Embryonic facial prominence (tissue), 1 donor: ENCODE measurements around the gene ENGASE.

ENCODE experiments used
- DNase-seq: peaks from one replicate; pipeline ENCODE4 v3.0.0-alpha.2; 2016; ENCODE audit errors: extremely low spot score

Gene ENGASE

DNA sequence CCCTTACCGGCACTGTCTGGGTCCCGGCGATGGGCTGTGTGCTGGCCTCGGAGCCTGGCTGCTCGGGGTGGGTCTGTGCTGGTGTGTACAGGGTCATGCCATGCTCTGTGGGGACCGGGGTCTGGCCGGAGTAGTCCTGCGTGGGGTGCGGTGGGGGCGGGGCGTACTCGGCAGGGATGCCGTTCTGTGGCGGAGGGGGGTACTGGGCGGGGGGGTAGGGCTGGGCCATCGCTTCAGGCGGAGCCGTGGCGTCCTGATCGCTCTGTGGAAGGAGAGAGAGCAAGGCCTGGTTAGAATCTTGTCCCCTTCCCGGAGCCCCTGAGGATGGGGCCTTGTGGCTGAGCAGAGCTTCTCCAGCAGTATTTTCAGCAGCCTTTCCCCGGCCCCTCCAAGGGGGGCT lies 40.9 kb downstream of the ENGASE start:
- no peak for DNase-seq

DNA sequence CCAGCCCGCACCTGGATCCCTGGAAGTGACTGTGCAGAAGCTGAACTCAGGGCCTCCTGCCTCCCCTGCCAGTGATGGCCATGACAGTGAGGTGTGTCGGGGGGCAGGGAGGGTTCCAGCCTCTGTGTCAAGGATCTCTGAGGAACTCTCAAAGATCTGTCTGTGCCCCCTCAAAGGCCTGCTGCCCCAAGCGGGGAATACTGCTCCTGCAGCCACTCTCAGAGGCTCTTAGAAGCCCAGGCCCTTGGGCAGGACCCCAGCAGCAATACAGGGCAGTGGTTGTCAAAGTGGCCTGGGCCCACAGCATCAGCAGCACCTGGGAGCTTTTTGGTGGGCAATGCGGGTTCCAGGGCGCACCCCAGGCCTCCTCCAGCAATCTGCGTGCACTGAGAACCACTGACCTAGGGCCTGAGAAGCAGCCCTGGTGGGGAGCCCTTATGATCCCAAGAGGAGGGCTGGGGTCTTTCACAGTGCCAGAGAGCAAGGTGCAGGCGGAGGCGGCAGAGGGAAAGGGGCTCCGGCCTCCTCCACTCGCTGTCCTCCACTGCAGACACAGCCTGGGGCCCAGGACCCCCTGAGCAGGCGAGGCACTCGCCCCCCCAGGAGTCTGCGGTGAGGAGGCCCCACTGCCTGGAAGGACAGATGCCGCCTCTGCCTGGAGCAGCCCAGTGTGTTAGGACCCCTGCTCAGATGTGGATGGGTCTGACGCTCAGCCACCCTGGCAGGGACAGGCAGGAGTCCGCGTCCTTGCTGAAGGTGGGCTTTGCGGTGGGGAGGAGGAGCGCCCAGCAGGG lies 42.1 kb downstream of the ENGASE start:
- no peak for DNase-seq

DNA sequence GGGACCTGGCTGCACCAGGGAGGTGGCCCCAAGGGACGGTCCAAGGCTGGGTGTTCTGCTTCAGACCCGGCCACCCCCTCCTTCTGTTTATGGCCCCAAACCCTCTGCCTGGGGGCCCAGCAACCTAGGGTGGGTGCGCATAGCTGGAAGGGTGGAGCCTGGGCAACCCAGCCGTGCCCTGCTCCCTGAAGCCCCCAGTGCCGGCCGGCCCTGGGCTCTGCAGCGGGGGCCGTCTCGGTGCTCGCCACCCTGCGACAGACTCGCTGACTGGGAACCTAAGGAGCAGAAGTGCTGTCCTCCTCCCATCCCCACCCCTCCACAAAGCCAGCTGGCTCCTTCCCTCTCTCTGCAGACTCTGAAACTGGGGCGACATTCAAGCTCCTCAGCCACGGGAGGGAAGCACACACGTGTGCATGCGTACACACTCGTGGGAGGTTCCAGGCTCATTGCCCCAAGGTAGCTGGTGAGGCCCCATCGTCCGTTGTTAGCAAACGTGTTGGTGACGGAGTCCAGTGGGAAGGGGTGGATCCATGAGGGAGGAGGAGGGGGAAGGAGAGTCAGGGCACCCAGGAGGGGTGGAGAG lies 43.4 kb downstream of the ENGASE start:
- no peak for DNase-seq

DNA sequence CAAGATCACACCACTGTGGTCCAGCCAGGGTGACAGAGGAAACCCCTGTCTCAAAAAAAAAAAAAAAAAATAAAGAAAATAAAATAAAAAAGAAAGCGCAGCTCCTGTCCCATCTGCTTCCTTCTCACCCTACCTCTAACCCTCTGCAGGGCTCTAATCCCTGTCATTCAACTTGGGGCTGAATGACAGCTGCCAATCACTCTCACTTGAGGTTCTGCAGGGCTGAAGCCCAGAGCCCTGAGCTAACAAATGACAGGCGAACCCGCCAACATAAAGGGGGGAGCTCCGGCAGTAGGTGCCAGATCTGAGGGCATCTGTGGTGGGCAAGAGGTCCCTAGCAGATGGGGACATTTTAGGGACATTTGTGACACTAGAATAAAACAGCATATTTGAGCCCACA lies 44.3 kb downstream of the ENGASE start:
- no peak for DNase-seq

DNA sequence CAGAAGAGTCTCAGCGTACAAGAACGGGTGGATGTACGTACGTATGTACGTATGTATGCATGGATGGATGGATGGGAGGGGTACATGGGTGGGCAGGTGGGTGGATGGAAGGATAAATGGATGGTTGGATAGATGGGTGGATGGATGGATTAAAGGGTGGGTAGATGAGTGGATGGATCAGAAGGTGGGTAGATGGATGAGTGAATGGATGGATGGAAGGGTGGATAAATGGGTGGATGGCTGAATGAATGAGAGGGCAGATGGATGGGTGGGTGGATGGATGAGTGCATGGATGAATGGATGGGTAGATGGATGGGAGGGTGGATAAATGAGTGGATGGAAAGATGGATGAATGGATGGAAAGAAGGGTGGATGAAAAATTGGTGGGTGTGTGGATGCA lies 45.6 kb downstream of the ENGASE start:
- DNase-seq = no peak

DNA sequence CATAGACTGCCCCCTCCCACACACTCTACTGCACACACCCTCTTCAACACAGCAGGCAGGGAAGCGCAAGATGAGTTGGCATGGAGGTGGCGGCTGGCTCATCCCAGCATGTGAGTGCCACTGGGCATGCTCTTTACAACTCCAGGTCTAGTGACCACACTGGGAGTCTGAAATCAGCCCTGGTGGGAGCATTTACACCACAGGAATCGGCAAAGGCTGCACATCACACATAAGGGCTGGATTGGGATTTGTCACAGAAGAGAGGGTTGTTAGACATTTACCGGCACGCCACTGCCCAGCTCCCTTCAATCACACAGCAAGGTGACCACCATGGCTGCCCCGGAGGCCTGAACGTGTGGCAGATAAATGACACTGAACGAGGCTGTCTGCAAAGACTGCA lies 49.4 kb downstream of the ENGASE start:
- no peak for DNase-seq

DNA sequence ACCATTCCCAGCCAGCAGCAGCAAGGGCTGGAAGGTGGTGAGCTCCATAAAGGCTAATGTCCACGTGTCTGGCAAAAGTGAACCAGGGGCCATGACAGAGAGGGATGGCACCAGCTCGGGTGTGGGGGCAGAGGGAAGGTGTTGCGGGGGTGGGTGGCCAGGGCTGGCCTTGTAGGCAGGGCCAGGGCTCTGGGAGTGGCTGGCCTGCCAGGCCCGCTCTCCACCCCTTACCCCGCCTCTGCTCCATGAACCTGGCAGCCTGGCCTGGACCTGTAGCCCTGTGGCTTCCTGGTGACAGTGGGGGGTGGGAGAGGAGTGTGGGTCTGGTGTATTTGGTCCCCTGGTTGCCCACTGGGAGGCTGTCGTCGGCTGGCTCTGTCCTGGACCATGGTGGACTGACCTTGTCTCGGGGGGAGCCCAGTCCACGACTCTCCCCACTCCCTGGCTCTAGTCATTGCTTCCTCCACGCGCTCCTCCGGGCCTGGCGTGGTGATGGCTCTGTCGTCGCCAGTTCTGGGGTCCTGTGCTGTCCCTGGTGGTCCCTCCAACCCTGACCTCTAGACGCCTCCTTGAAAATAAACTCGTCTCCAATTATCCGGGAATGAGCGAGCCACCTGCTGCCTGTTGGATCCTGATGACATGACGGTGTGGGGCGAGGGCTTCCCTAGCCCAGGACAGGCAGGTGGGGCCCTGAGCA lies 50.0 kb downstream of the ENGASE start:
- DNase-seq = no peak

DNA sequence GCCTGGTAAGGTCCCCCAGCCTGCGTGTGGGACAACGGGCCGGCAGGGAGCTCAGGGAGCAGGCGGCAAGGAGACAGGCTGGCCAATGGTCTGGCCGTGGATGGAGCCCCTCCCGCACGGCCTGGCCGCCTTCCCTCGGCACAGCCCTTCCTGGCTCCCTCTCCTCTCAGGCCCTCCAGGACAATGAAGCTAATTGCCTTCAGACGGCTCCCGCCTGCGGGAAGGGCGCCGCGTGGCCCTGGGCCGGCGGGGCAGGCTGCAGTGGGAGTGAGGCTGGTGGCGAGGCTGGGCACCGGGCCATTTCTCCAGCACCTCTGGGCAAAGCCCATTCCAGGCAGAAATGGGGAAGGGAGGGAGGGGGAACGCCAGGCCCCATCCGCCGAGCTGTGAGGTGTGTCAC lies 50.9 kb downstream of the ENGASE start:
- DNase-seq = no peak

DNA sequence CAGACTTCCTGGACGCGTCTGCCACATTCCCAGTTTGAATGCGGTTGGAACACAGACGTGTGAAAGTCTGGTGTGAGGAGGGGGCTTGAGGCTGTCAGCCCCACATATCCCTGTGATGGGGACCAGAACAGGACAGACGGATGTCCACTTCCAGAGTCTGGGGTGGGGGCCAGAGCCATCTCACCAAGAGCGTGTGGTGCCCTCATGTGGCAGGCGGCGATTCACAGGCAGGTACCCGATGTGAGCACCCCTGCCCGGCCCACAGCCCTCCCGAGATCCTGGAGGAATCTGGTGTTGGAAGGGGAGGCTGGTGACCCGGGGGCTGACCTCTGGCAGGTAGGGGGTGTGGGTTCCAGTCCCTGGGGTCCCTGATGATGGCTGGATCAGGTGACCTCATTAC lies 51.5 kb downstream of the ENGASE start:
- no peak for DNase-seq

DNA sequence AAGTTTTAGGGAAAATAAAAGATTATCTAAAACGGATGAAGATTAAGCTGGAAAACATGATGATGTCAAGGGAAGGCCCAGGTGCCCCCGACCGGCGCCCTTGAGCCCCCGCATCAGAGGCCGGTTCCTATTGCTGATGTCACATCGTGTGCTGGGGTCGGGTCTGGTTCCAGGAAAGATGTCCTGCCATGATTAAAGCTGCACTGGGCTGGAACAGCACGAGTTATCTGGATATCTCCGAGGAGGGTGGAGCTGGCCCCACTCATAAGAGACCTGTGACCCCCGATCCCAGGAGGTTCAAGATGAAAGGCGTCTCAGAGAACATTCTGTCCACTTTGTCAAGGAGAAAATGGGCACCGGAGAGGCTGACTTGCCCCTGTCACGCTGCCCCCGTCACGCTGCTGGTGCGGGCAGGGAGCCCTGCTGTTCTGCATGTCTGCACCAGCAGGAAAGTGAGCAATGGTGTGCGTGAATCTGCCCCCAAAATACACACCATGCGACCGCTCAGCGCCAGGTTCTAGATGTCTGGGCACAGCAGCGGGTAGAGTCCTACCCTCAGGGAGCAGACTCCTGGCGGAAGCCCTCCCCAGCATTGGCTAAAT lies 53.0 kb downstream of the ENGASE start:
- no peak for DNase-seq

DNA sequence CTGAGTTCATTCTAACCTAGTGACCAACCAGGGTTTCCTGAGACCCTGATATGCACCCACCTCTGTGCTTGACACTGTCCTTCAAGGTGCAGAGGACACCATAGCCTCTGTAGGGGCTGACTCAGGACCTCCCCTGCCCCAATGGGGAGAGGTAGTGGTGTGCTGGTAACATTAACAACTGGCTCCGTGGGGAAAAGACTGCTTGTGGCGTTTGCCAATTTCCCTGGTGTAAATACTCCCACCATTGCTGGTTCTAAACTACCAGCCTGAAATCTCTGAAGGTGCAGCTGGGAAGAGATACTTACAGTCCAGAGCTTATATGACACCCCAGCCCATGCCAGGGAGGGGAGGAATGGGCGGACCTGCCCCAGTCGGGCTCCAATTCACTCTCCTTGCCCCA lies 54.9 kb downstream of the ENGASE start:
- DNase-seq = no peak

DNA sequence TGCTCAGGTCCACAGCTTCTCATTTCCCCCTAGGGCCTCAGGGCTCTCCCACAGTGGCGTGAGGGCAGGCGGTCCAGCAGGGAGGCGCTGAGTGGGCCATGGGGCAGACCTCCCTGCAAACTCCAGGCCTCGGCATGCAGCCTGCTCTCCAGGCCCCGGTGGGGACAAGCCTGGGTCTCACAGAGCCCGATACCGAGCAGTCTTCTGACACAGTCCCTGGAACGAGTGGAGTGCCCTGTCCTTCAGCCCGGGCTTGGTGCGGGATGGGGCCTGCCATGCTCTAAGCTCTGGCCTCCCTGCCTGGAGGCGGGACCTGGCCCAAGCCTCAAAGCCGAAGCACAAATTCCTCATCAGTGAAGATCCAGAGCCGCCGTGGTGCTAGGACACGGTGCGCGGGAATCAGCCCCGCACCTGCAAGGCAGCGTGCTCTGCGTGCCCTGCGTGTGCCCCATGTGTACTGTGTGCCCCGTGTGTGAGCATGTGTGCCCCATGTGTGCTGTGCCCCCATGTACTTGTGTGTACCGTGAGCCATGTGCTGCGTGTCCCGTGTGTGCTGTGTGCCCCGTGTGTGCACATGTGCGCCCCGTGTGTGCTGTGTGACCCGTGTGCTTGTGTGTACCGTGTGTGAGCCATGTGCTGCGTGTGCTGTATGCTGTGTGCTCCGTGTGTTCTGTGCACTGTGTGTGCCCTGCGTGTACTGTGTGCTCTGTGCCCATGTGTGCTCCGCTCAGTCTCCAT lies 56.1 kb downstream of the ENGASE start:
- DNase-seq = no peak

DNA sequence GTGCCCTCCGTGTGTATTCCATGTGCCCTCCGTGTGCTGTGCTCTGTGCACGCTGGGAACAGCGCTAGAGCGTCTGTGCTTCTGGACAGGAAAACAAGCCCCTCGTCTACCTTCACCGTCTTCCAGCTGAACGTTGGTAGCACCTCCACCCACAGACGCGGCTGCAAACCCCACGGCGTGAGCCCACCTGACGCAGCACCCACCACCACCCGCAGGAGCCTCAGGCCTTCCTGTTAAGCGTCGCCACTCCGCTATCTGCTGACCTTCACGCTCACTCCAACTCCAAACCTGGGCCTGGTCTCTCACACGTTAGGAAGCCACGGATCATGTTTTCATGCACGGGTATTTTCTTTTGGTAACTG lies 56.6 kb downstream of the ENGASE start:
- DNase-seq = no peak

DNA sequence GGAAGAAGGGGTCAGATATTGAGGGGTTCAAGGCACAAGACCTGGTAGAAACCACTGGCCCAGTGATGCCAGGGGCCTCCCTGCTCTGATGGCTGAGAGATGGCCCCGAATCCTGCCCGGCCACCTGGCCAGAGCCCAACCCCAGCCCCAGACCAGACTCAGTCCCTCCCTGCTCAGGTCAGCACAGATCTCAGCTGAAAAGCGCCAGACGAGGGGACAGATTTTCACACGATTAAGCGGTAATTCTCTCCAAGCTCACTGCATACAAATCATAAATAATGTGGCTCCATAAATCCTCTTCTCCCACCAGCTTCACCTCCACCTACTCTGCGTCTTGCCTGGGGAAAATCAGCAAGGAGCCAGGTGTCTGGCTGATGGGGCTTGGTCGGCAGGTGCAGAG lies 57.1 kb downstream of the ENGASE start:
- no peak for DNase-seq

DNA sequence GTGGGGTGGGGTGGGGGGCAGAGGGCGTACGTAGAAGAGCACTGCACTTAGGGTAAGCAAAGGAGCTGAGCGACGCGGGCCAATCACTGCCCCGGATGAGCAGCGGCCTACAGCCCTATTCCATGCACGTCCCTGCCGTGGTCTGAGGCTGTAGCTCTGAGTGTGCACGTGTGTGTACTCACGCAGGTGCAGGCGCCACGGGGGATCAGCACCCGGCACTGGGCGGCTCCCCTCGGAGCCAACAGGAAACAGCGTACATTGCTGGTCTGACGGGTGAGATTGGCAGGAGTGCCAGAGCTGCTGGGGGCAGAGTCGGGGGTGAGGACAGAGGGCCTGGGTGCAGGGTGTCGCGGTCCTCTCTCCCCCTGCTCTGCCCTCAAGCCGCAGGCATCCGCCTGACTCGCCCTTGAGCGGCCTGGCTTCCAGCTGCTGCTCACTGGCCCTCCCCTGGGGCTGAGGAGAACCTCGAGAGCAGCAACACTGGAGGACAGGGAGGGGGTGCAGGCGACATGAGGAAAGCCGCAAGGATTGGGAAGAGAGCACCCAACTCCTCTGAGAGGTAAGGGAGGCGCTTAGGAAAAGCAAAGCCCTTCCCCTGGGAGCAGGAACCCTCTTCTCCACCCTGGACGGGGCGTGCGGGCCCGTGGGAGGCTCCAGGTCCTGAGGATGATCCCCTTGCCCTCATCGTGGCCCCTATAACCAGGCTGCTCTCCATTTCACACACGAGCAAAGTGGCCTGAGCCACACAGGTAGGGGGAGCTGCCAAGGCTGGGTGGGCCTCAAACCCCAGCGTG lies 57.8 kb downstream of the ENGASE start:
- no peak for DNase-seq

DNA sequence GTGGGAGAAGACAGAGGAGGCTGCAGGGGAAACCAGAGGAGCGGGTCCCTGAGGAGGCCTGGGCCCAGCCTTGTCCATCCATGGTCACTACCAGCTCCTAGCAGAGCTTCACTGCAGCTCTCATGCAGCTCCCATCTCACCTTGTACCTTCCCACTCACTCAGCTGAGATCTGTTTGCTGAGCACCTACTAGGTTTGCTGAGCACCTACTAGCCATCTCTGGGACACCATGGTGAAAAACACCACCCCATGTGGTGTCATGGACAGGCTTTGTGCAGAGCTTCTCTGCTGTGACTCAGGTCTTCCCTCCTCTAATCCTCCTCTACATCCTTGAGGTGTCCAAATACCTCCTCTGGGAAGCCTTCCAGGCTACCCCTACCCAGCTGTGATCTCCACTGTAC lies 58.6 kb downstream of the ENGASE start:
- no peak for DNase-seq

DNA sequence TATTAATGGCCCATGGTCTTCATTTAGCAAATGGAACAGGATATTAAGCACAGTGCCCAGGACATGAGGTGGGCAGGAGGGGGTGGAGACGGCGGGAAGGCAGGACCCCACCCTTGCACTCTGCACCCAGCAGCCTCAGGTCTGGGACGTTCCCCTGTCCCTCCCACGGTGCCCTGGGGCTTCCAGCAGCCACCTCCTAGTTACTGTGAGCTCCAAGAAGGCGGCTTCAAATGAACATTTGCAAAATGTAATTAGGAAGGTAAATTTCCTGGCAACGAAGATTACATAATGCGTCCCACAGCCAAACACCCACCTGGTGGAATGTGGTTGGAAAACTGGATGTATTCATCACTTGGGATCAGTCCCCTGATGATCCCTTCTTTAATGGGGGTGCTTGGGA lies 59.4 kb downstream of the ENGASE start:
- no peak for DNase-seq

DNA sequence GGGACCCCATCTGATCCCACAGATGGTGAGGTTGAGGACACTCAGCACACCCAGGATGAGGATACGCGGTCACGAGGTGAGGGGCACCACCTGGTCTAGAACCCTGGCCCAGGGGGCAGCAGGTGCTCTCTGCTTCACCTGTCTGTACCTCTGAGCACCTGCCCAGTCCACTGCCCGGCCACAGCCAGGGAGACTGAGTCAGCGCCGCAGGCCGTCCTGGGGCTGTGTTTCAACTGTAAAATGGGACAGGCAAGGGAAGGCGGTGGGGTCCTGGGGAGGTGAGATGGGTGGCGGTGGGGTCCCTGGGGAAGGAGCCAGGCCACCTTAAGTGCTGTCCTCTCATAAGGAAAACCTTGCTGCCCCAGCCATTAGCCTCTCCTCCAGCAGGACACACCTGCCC lies 60.4 kb downstream of the ENGASE start:
- no peak for DNase-seq

DNA sequence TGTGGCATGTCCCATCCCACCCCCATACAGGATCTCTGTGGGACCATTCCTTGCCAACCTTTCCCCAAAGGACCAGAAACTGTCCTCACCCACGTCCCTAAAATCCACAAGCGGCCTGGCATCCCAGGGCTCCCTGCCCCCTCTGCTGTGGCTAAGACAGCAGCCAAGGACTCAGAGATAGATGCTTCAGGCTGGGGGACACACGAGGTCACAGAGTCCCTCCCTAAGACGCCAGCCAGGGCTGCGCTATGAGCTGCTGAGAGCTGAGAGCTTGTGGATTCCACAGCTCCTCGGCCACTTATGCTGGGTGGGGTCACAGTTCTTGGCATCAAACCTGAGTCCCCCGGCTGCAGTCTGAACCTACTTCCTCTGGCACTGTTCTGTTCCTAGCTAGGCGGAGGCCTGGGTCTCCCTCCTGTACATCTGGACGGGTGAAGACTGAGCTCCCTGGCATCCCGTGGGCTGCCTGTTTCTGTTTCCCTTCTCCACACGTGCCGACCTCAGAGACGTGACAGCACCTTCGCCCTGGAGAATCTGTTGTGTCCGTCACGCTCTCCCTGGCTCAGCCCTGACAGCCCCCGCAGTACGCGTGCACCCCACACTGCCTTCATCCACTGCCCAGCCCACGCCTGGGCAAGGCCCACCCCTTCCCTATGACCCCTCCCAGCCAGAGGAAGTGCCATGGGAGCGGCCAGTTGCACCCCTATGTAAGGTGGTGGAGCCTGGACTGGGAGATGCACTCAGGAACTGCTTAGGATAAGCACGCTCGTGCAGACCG lies 61.2 kb downstream of the ENGASE start:
- no peak for DNase-seq
